GM06990 (cell line): ENCODE measurements around the gene EFCAB11.

Source experiments
- DNase-seq: peaks from one replicate; pipeline ENCODE4 v3.0.0-alpha.2; 2011; ENCODE audit not compliant: insufficient read length; ENCODE audit errors: extremely low read depth
- H3K27me3 ChIP-seq: replicated peaks from 2 replicates; pipeline ENCODE4 v1.6.0; 2011; ENCODE audit warnings: low read length; ENCODE audit not compliant: control insufficient read depth, insufficient read depth
- H3K36me3 ChIP-seq: 2 replicates; pipeline ENCODE4 v1.5.1; 2011; ENCODE audit warnings: low read length; ENCODE audit not compliant: control insufficient read depth, insufficient read depth
- H3K4me3 ChIP-seq: replicated peaks from 2 replicates; pipeline ENCODE4 v1.5.1; 2011; ENCODE audit warnings: low read depth, mild to moderate bottlenecking, control low read depth, low read length
- CTCF ChIP-seq: IDR thresholded peaks from 2 replicates; pipeline ENCODE4 v1.5.1; 2011; ENCODE audit warnings: low read length, control low read depth, mild to moderate bottlenecking, inconsistent platforms; ENCODE audit not compliant: insufficient read depth, poor library complexity, severe bottlenecking

Gene EFCAB11

GRCh38 chr14:89862856-89863255 lies 91.7 kb downstream of the EFCAB11 start:
- Histone ChIP-seq H3K4me3 (no peak overlapping the region), H3K27me3 (no peaks in the 10 kb centered on the region), H3K36me3 (no peaks in the 10 kb centered on the region)
- no peak for DNase-seq
- no peak for TF ChIP-seq CTCF

GRCh38 chr14:89861630-89862029 lies 92.9 kb downstream of the EFCAB11 start:
- no peak for TF ChIP-seq CTCF

GRCh38 chr14:89858089-89858488 lies 96.4 kb downstream of the EFCAB11 start:
- TF ChIP-seq CTCF = no peak
- H3K36me3 ChIP-seq = no peaks in the 10 kb centered on the region
- no peak for DNase-seq
- no peak overlapping the region for H3K4me3 ChIP-seq
- H3K27me3 ChIP-seq = no peaks in the 10 kb centered on the region

More at GRCh38 chr14:89861630-89862029, 92.9 kb downstream of the EFCAB11 start:
- Histone ChIP-seq H3K36me3 (no peaks in the 10 kb centered on the region), H3K27me3 (no peaks in the 10 kb centered on the region), H3K4me3 (no peak overlapping the region)
- no peak for DNase-seq

- no peak overlapping the region for H3K4me3 ChIP-seq
- no peak for DNase-seq
- no peaks in the 10 kb centered on the region for H3K27me3 ChIP-seq
- no peak for TF ChIP-seq CTCF
- no peaks in the 10 kb centered on the region for H3K36me3 ChIP-seq
Measured at GRCh38 chr14:89856871-89857345, 97.6 kb downstream of the EFCAB11 start.

- Histone ChIP-seq H3K36me3 (no peaks in the 10 kb centered on the region), H3K4me3 (no peak overlapping the region), H3K27me3 (no peaks in the 10 kb centered on the region)
- no peak for TF ChIP-seq CTCF
- DNase-seq = no peak
Measured at GRCh38 chr14:89855961-89856656, 98.4 kb downstream of the EFCAB11 start.
